ENCODE measurements around the gene RADIL.

GRCh38 chr7:4809091-4809591 lies 74.4 kb downstream of the RADIL start:
- TF ChIP-seq CTCF (conservative IDR thresholded peaks at IDR 0.05; ENCODE audit: low read depth, low read length) (no peak), EZH2 (IDR thresholded peaks at IDR 0.05; ENCODE audit: borderline replicate concordance, low read depth, low read length, poor library complexity, severe bottlenecking) (no peak)
